ENCODE measurements around the gene MTF2.

- TF ChIP-seq CTCF (IDR thresholded peaks at IDR 0.05) (no peak), POLR2AphosphoS5 (IDR thresholded peaks at IDR 0.05) (no peak)
Measured at GRCh38 chr1:93034397-93034796, 44.7 kb upstream of the MTF2 start.
